Measurements from ENCODE around the gene LMNTD2.

Gene LMNTD2

GRCh38 chr11:576811-577610, 16.5 kb upstream of the LMNTD2 start:
- Histone ChIP-seq H3K14ac (ENCODE audit: low read length in 2 of 2) (peak overlapping the region in 1 of 2 experiments; percentile 96), H2BK5ac (ENCODE audit: low read depth, low read length, poor library complexity, severe bottlenecking) (peak overlapping the region; percentile 46), H2AK5ac (ENCODE audit: low read length, severe bottlenecking) (peak overlapping the region; percentile 27), H3K79me1 (replicated peaks; ENCODE audit: low read length, poor library complexity, severe bottlenecking) (peaks cover 3% of the 10 kb centered on the region), H3K27ac (ENCODE audit: low read length, poor library complexity, severe bottlenecking) (peak overlapping the region; percentile 88), H2BK15ac (ENCODE audit: low read depth, poor library complexity, severe bottlenecking) (peak overlapping the region; percentile 19), H3K36me3 (ENCODE audit: control insufficient read depth in 1 of 2, insufficient read depth in 2 of 2, low read depth in 1 of 2, low read length in 2 of 2) (peaks cover 5 to 21% of the 10 kb centered on the region in 2 experiments), H3K23ac (ENCODE audit: low read length in 2 of 2) (peak overlapping the region in 1 of 2 experiments; percentile 2), H3K4me1 (ENCODE audit: control insufficient read depth, insufficient read depth, low read depth, low read length) (peaks cover 46% of the 10 kb centered on the region), H3K18ac (ENCODE audit: low read depth in 1 of 2, low read length in 2 of 2) (peak overlapping the region; percentile 64 to 95), H2BK120ac (ENCODE audit: low read depth, low read length) (no peak overlapping the region), H4K91ac (ENCODE audit: low read length) (no peak overlapping the region), H2AFZ (ENCODE audit: low read depth, low read length) (peak overlapping the region; percentile 30), H4K8ac (ENCODE audit: low read length) (no peak overlapping the region), H3K9ac (ENCODE audit: low read length) (peak overlapping the region; percentile 98), H2BK12ac (ENCODE audit: low read length in 2 of 2) (peak overlapping the region in 1 of 2 experiments; percentile 77), H3K27me3 (ENCODE audit: control insufficient read depth in 1 of 2, insufficient read depth in 1 of 2, low read length in 2 of 2) (peaks cover 4 to 7% of the 10 kb centered on the region in 2 experiments), H3K4me2 (ENCODE audit: low read length, poor library complexity, severe bottlenecking) (peak overlapping the region; percentile 66), H3K4me3 (ENCODE audit: insufficient read depth in 1 of 2, low read depth in 1 of 2, low read length in 2 of 2) (peak overlapping the region; percentile 82 to 99), H3K9me3 (ENCODE audit: control insufficient read depth, low read length) (no peaks in the 10 kb centered on the region), H3K4ac (ENCODE audit: low read depth in 1 of 2, low read length in 2 of 2) (peak overlapping the region; percentile 7 to 92)
- no peak for DNase-seq
- 8% methylated on average over 40 of the region's 48 CpGs for WGBS

- Histone ChIP-seq H3K4me3 (ENCODE audit: insufficient read depth in 1 of 2, low read depth in 1 of 2, low read length in 2 of 2) (peak within 1 kb of the TSS; percentile 82 to 99), H2BK5ac (ENCODE audit: low read depth, low read length, poor library complexity, severe bottlenecking) (peak within 1 kb of the TSS; percentile 95), H2AFZ (ENCODE audit: low read depth, low read length) (peak within 1 kb of the TSS; percentile 98), H3K4me2 (ENCODE audit: low read length, poor library complexity, severe bottlenecking) (peak within 1 kb of the TSS; percentile 85), H2BK15ac (ENCODE audit: low read depth, poor library complexity, severe bottlenecking) (peak within 1 kb of the TSS; percentile 19), H3K18ac (ENCODE audit: low read depth in 1 of 2, low read length in 2 of 2) (peak within 1 kb of the TSS; percentile 91 to 96), H2BK12ac (ENCODE audit: low read length in 2 of 2) (peak within 1 kb of the TSS in 1 of 2 experiments; percentile 86), H3K23ac (ENCODE audit: low read length in 2 of 2) (peak within 1 kb of the TSS in 1 of 2 experiments; percentile 77), H4K8ac (ENCODE audit: low read length) (peak within 1 kb of the TSS; percentile 96), H4K91ac (ENCODE audit: low read length) (peak within 1 kb of the TSS; percentile 83), H2AK5ac (ENCODE audit: low read length, severe bottlenecking) (peak within 1 kb of the TSS; percentile 27), H3K27ac (ENCODE audit: low read length, poor library complexity, severe bottlenecking) (peak within 1 kb of the TSS; percentile 98), H3K9ac (ENCODE audit: low read length) (peak within 1 kb of the TSS; percentile 98), H3K36me3 (ENCODE audit: control insufficient read depth in 1 of 2, insufficient read depth in 2 of 2, low read depth in 1 of 2, low read length in 2 of 2) (peaks cover 0 to 13% of the 10 kb centered on the region in 2 experiments), H3K9me3 (ENCODE audit: control insufficient read depth, low read length) (no peaks in the 10 kb centered on the region), H3K27me3 (ENCODE audit: control insufficient read depth in 1 of 2, insufficient read depth in 1 of 2, low read length in 2 of 2) (peaks cover 4 to 7% of the 10 kb centered on the region in 2 experiments), H3K14ac (ENCODE audit: low read length in 2 of 2) (peak within 1 kb of the TSS in 1 of 2 experiments; percentile 96), H3K79me1 (replicated peaks; ENCODE audit: low read length, poor library complexity, severe bottlenecking) (peaks cover 3% of the 10 kb centered on the region), H2BK120ac (ENCODE audit: low read depth, low read length) (peak within 1 kb of the TSS; percentile 98), H3K4ac (ENCODE audit: low read depth in 1 of 2, low read length in 2 of 2) (peak within 1 kb of the TSS; percentile 88 to 92), H3K4me1 (ENCODE audit: control insufficient read depth, insufficient read depth, low read depth, low read length) (peaks cover 49% of the 10 kb centered on the region)
- DNase-seq: peak; percentile 95
- WGBS: under 1% methylated on average over 20 of the region's 99 CpGs
Observed at GRCh38 chr11:575996-576768, 15.6 kb upstream of the LMNTD2 start, which contains the start of gene PHRF1. Gene PHRF1 (plus strand): TSS chr11:576470. CDS start chr11:581513, 5,043 bp downstream.

GRCh38 chr11:575313-575995, 14.9 kb upstream of the LMNTD2 start:
- Histone ChIP-seq H3K36me3 (ENCODE audit: control insufficient read depth in 1 of 2, insufficient read depth in 2 of 2, low read depth in 1 of 2, low read length in 2 of 2) (peaks cover 0 to 12% of the 10 kb centered on the region in 2 experiments), H3K4me2 (ENCODE audit: low read length, poor library complexity, severe bottlenecking) (peak overlapping the region; percentile 85), H2AFZ (ENCODE audit: low read depth, low read length) (peak overlapping the region; percentile 98), H3K27me3 (ENCODE audit: control insufficient read depth in 1 of 2, insufficient read depth in 1 of 2, low read length in 2 of 2) (peaks cover 4 to 7% of the 10 kb centered on the region in 2 experiments), H3K27ac (ENCODE audit: low read length, poor library complexity, severe bottlenecking) (no peak overlapping the region), H4K8ac (ENCODE audit: low read length) (peak overlapping the region; percentile 5), H3K4me3 (ENCODE audit: insufficient read depth in 1 of 2, low read depth in 1 of 2, low read length in 2 of 2) (peak overlapping the region; percentile 73 to 83), H2AK5ac (ENCODE audit: low read length, severe bottlenecking) (no peak overlapping the region), H2BK15ac (ENCODE audit: low read depth, poor library complexity, severe bottlenecking) (no peak overlapping the region), H2BK5ac (ENCODE audit: low read depth, low read length, poor library complexity, severe bottlenecking) (no peak overlapping the region), H3K18ac (ENCODE audit: low read depth in 1 of 2, low read length in 2 of 2) (peak overlapping the region; percentile 60 to 92), H3K9ac (ENCODE audit: low read length) (peak overlapping the region; percentile 60), H2BK12ac (ENCODE audit: low read length in 2 of 2) (peak overlapping the region in 1 of 2 experiments; percentile 86), H3K23ac (ENCODE audit: low read length in 2 of 2) (peak overlapping the region in 1 of 2 experiments; percentile 57), H3K4me1 (ENCODE audit: control insufficient read depth, insufficient read depth, low read depth, low read length) (peaks cover 48% of the 10 kb centered on the region), H3K4ac (ENCODE audit: low read depth in 1 of 2, low read length in 2 of 2) (peak overlapping the region in 1 of 2 experiments; percentile 83), H3K79me1 (replicated peaks; ENCODE audit: low read length, poor library complexity, severe bottlenecking) (peaks cover 3% of the 10 kb centered on the region), H4K91ac (ENCODE audit: low read length) (peak overlapping the region; percentile 18), H2BK120ac (ENCODE audit: low read depth, low read length) (no peak overlapping the region), H3K9me3 (ENCODE audit: control insufficient read depth, low read length) (no peaks in the 10 kb centered on the region), H3K14ac (ENCODE audit: low read length in 2 of 2) (peak overlapping the region in 1 of 2 experiments; percentile 88)
- peak; percentile 55 for DNase-seq
- 1% methylated on average over 54 of the region's 81 CpGs for WGBS
